GM19397 (cell line): ENCODE measurements around the gene SPSB1.
"Not testable (repeated sequence)": the region's sequence is repeated elsewhere in the genome, so short reads cannot be mapped to it uniquely, and the experiment has no call there.

Source experiments
- ATAC-seq: cut with Tn5 transposase; IDR thresholded peaks from one replicate; pipeline ENCODE4 v1.9.1; 2021; ENCODE audit warnings: mild to moderate bottlenecking, moderate library complexity; ENCODE audit not compliant: unreplicated experiment

SPSB1 gene

DNA sequence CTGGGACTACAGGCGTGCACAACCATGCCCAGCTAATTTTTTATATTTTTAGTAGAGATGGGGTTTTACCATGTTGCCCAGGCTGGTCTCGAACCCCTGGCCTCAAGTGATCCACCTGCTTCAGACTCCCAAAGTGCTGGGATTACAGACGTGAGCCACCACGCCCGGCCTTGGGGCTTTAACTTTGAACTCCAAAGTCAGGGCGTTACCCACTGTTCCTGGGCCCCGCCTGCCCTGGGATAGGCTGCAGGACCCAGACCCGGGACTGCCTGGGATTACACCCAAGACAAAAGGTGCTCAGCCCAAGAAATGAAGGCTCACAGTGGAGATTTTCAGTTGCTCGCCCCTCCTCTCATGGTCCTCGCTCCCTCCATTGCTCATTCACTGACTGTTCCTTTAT, 92.7 kb downstream of the SPSB1 start:
- not testable (repeated sequence) for ATAC-seq

DNA sequence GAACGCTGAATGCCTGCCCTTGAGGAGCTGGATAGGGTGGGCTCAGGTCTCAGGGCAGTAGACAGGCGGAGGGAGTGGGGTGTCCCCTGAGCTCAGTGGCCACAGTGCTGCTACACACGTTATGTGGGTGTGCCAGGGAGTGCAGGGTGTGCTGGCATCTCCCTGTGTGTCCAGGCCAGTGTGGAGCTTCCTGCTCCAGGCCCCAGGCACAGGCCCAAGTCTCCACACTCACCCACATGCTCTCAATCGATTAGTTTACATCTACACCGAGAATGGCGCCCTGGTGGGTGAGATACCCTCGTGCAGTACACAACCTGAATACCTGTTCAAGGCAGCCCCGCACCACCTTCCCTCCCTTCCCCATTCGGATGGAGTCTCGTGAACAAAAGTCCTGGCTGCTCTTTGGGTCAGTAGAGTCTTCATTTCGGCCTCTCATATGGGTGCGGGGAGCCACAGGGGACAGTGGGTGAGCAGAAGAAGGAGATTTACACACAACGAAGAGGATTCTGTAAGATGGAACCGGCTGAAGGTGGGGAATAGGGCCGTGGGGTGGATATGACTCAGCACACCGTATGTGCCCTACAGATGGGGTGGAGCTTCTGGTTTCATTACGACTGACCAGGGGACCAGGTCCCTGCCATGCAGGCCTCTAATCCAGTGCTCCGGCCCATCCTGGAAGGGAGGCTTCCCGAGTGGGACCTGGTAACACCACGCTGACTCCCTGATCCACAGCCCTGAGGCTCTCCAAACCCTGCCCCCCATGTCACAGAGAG, 93.3 kb downstream of the SPSB1 start:
- no peak for ATAC-seq

DNA sequence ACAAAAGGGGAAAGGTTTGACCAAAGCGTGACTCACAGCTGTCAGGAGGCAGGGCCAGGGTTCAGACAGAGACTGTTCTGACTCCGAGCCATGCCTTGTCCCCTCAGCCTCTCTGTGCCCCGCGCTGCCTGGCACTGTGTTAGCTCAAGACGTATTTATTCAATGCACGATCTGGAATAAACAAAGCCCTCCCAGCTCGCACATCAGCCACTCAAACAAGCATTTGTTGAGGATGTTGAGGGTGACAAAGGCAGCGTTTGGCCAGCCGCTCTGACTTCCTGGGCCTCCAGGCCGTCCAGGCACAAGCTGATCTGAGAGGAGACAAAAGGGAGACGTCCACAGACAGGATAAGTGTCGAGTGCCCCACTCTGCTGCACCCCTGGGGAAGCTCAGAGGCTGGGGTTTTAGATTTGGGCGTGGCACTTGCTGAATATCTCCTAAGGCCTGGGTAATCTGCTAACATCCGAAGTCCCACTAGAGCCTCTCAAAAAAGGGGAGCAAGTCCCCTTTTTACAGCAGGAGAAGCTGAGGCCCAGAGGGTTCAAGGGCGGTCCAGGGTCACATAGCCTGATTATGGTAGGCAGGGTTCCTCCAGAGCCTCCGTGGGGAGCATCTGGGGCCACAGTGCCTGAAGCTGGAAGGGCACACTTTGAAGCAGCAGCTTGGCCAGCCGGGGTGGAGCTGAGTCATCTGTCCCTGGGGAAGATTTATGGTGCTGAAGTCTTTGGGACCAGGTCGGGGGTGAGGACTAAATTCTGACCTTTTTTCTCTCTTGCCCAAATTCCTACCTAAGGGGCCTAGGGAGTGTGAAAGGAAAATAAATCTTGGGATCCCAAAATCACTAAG, 95.9 kb downstream of the SPSB1 start:
- no peak for ATAC-seq

DNA sequence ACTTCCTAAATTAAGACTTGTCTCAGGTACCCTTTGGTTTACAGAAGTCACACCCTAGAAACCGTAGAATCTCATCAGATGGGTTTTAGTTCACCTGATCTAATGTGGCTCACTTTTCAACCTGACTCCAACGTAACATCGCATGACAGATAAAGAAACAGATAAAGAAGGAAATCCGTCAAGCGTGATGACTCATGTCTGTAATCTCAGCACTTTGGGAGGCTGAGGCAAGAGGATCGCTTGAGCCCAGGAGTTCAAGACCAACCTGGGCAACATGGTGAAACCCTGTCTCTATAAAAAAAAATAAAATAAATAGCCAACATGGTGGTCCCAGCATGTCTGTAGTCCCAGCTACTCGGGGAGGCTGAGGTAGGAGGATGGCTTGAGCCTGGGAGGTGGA, 97.3 kb downstream of the SPSB1 start:
- no peak for ATAC-seq

DNA sequence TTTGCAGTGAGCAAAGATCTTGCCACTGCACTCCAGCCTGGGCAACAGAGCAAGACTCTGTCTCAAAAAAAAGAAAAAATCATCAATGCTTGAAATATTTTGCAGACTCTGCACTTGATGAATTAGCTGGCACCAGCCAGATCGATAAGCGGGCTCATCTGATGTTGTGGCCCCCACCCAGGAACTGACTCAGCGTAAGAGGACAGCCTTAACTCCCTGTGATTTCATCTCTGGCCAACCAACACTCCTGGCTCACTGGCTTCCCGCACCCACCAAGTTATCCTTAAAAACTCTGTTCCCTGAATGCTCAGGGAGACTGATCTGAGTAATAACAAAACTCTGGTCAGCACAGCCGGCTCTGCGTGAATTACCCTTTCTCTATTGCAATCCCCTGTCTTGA, 98.9 kb downstream of the SPSB1 start:
- ATAC-seq = no peak

DNA sequence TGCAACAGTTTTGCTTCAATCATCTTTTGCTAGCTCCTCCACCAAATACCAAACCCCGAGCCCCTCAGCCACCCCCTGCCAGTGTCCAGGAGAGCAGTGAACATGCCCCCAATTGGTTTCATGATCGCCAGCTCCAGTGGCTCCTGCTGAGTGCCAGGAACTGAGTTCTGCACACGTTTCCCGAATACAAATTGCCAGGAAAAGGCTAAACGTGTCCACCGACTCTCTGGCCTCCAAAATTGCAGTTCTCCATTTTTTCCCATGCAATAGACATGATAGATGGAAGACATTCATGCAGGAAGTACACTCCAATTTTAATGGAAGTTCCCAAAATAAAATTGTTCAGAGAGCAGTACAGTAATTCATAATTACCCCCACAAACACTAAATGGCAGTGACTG, 101.3 kb downstream of the SPSB1 start:
- no peak for ATAC-seq

DNA sequence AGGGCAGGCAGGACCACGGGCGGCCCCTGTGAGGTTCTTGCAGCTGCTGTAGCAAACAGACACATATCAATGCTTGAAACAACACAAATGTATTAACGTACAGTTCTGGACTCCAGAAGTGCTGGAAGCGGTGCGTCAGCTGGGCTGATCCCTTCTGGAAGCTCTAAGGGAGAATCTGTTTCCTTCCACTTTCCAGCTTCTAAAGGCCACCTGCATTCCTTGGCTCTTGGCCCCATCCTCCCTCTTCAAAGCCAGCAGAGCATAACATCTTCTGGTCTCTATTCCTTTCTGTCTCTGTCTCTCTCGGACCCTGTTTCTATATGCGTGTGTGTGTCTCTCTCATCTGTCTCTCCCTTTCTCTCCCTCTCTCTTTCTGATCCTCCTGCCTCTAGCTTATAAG, 102.3 kb downstream of the SPSB1 start:
- no peak for ATAC-seq

DNA sequence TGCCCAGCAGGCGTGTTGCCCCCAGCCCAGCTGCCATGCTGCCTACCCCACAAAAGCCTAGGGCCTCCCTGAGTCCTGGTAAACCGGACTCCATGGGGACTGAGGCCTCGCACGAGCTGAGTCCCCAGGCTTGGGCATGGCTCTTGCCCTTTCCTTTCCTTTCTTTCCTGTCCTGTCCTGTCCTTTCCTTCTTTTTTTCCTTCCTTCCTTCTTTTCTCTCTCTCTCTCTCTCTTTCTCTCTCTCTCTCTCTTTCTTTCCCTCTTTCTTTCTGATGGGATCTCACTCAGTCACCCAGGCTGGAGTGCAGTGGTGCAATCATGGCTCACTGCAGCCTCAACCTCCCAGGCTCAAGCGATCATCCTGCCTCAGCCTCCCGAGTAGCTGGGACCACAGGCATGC, 104.4 kb downstream of the SPSB1 start:
- ATAC-seq = no peak

DNA sequence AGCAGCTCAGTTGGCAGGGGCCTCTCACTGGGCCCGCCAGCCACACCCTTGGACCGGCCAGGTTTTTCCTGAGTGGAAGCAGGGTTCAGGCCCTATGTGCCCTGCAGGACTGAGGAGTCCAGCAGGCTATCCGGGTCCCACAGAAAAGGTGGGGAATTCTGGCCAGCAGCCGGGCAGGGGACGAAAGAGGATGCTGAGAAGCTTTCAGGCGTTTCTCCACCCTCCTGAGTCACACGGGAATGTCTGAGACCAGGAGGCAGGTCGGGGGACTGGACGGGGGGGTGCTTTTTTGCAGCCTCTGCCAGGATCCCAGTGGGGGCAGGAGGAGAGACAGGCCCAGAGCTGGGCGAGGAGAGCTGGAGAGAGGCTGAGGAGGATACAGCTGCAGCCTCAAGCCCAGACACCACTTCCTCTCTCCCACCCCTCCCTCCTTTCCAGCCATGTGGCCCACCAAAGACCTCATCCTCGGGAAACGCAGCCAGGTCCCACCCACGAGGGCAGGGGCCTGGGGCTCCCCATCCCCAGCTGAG, 105.4 kb downstream of the SPSB1 start:
- ATAC-seq = no peak

DNA sequence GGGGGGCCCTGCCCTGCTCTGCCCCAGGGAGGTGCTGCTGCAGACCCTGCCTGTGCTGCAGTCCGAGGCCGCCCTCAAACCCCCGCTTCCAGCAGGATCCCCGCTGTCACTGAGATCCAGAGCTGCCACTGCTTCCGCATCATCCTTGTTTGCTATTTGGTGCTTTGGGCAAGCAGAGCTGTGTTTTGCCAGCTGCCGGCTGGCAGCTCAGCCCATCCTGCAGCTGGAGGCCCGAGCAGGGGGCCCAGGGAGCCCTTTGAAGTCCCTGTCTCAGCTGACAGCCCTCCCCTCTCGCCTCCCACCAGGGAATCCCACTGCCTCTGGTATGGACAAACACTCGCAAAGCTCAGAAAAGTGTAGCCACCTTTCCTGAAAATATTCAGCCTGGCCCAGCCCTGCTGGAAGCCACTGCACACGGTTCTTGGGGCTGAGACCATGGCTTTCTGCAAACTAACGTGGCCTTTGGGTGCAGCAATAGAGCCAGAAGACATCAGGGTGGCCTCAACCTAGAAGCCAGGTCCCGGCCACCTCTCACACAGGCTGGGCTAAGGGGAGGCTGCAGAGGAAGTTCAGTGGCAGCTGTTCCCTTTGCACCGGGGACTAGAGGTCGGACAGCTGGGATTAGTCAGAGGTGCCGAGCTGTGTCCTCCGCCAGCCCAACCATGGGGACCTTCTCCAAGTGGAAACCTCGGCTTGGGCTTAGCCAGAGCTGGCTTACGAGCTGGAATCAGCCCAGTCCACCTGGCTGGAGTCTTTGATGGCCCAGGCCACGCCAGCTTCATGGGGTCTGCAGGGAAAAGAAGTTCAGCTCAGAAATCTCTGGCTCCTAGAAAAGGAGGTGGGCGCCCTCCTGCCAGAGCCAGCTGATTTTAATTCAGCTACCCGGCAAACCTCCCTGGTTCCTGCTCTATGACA, 107.1 kb downstream of the SPSB1 start:
- ATAC-seq = no peak

DNA sequence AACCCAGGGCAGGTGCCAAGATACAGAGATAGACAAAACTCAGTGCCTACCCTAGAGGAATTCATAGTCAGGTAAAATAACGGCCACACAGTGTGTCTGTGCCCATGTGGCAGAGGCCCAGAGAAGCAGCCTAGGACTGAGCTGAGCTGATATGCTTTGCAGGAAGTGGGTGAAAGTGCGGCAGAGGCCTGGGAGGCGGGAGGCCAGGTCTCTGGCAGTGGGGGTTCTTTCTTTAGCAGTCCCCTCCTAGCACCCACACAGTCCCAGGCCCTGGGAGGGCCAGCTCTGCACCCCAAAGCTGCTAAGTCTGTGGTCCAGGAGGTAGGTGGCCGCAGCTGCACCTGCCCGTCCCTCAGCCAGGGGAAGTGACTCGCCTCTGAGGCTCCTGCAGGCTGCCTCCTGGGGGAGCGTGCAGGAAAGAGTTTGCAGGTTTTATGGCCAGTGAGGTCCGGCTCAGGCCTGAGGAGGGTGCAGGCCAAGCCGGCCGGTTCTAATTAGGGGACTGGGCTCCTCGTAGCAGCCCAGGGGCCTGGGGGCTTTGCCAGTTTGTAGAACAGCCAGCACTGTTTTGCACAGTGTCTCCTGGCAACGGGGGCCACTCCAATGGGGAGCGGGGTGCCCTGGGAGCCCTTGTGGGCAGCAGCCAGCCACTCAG, 107.9 kb downstream of the SPSB1 start:
- no peak for ATAC-seq

DNA sequence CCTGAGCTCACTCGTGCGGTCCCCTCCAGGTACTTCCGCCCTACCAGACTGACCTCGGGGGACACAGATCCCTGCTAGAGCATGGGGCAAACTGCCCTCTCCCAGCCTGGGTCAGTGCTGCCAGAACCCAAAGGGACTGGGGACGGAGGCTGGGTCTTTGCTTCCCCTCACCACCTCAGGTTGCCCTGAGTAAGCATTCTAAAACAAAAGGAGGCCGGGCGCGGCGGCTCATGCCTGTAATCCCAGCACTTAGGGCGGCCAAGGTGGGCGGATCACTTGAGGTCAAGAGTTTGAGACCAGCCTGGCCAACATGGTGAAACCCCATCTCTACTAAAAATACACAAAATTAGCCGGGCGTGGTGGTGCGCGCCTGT, 108.4 kb downstream of the SPSB1 start:
- no peak for ATAC-seq

DNA sequence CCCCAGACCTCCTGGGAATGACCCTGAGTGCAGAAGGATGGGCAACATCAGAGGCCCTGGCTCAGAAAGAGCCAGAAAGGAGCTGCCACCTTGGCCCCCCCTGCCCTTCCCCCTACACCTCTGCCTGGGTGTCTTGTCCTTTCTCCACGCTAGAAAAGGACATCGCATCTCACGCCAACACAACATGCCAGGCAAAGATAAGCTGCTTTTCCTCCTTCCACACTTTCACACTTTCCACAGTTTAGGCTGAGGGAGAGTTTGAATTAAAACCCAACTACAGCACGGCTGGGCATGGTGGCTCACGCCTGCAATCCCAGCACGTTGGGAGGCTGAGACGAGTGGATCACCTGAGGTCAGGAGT, 109.5 kb downstream of the SPSB1 start:
- ATAC-seq = no peak

DNA sequence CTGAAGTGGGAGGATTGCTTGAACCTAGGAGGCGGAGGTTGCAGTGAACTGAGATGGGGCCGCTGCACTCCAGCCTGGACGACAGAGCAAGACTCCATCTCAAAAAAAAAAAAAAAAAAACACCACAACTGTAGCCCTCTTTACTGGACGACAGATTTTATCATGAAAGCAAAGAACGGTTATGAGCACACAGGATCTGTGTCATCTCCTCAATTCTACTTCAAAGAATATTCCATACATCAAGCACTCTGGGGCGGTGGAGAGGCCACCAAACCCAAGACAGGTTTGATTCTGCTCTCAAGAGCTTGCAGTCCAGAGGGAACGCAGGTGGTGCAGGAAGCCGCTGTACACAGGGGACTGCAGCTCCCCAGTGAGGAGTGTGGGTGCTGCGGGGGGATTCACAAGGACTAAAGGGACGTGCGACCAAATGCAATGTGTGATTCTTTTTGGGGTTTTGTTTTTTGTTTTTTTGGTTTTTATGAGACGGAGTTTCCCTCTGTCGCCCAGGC, 110.1 kb downstream of the SPSB1 start:
- ATAC-seq = no peak

DNA sequence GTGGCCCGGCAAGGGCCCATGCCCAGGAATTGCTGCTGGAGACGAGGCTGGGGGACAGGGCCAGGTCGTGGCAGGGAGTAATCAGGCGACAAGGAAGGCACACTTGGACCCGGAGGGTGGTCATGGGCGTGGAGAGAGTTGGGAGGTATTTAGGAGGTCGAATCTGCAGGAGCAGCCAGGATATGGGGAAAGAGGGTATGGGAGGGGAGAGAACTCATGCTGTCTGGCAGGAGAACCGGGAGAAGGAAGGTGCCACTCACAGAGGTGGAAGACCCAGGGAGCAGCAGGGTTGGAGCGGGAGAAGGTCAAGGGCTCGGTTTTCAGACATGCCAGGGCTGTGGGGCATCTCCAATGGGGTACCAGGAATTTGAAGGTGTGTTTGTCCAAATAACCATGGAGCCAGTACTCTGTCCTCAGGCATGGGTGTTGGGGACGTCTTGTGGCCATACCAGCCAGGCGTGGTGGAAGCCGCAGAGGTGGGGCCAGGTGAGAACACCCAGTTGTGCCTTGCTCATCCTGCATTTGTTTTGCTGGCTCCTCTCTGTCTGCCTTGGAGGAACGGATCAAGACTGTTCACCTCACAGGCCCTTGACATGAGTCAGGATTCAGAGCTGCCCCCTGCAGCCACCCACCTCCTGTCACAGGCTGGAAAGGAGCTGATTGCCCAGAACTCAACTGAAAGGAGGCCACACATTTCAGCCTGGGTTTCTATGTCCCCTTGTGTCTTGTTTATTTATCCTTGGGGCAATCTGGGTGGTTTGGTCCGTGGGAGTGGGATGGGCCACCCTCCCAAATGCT, 111.6 kb downstream of the SPSB1 start:
- ATAC-seq = no peak

DNA sequence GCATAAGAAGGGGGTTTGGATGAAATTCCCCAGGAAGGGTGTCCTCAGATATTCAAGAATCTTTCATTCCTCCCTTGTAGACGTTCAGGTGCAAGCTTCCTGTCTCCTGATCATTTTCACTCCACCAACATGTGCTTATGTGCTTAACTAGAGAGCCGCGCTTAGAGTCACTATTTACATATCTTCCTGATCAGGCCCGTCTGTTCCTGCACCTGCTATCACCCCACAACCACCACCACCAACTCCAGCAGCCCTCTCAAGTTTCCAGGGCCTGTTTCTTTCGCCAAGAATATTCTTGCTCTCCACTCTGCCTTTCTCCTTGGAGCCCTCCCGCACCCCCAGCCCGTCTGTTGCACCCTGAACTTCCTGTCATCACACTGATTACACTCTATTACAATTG, 113.4 kb downstream of the SPSB1 start:
- no peak for ATAC-seq

DNA sequence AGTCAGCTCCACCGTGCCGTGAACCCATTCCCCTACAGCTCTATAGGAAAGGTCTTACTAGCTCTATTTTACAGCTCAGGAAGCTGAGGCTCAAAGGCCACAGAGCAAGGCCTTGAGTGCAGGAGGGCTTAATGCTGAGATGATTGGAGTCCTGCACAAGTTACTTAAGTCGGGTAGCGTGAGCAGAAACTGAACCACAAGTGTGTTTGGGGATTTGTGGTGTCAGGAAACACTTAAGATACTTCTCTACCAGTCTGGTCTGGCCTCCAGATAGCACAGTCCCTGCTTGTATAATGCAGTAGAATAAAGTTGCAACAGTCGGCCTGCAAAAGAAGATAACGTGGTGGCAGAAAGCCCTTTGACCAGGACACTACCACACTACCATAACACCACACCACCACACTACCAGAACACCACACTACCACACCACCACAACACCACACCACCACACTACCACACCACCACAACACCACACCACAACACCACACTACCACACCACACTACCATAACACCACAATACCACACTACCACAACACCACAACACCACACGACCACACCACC, 118.1 kb downstream of the SPSB1 start:
- no peak for ATAC-seq

DNA sequence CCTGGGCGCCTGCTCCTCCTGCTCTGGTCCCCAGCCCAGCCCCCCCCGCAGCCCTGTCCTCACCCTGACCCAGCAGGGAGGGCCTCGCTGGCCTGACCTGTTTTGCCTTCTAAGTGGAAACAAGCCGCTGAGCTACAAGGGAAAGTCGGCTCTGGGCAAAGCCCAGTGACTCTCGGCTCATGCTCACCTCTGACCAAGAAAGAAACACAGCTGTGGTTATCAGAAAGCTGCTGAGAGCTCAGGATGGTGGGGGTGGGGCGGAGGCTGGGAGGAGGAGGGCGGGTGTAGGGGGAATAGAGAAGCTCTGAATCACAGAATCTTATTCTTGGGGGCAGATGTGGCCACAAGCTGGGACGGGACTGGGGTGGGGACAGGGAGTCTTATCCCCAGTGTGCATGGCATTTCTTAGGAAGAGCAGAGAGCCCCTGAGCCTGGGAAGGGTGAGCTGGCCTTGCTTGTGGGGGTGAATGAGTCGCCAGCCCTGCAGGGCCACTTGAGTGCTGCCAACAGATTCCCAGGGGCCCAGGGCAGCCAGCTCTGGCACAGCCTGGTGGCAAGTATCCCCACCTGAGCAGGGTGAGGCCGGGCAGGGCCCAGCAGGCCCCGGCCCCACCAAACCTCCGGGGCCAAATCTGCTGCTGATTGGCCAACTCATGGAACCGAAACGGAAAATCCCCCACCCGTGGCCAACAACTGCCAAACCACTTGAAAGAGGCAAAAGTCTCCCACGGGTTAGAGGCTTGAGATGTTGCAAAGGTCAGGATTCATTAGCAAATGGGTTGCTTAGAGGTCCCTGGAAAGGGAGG, 120.6 kb downstream of the SPSB1 start:
- ATAC-seq = peak; percentile 64

DNA sequence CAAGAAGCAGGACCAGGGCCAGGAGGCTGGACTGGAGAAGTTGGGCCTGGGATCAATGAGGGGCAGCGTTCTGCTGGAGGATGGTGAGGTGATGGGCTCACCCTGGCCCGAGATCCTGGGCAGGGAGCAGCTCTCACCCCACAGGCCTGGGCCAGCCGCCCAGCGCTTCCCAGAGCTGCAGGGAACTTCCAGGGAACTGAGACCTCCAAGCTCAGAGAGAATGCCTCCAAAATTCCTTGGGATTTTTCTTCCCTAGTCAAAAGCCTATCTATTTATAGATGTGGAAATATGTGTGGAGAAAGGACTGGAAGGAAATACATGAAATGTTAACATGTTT, 121.2 kb downstream of the SPSB1 start:
- peak; percentile 8 for ATAC-seq
